ENCODE measurements around the gene GSG1L2. TPM values are rescaled to one million over a fixed set of nuclear protein-coding genes. Genes with fewer than 3 reads are reported as not detected.

GSG1L2 gene
- total RNA-seq, 1 experiment from 2014 or later: not detected

- ChIA-PET CTCF (interaction anchor here (0.7 to 1.3 kb wide), 4 partner anchors 55 to 780 kb away, joined by 3 read pairs; no protein-coding TSS in a partner anchor), POLR2A (no interaction called here)
- H3K4me1 Mint-ChIP-seq (ENCODE audit: insufficient read depth, unreplicated experiment): peaks cover 25% of the 10 kb centered on the region
- DNase-seq (ENCODE audit: unreplicated experiment): peak; percentile 96
- no peaks in the 10 kb centered on the region for H3K36me3 Mint-ChIP-seq (ENCODE audit: insufficient read depth, unreplicated experiment)
- H3K4me3 Mint-ChIP-seq (ENCODE audit: unreplicated experiment): peak overlapping the region; percentile 18
- H3K27me3 Mint-ChIP-seq (ENCODE audit: insufficient read depth, unreplicated experiment): no peaks in the 10 kb centered on the region
- intact Hi-C loops (cut with micrococcal nuclease): no loop called here
- no TSS peak for BruUV-seq (replicated peaks)
- peak overlapping the region; percentile 28 for H3K27ac Mint-ChIP-seq (ENCODE audit: low read depth, unreplicated experiment)
- no peak for TF ChIP-seq CTCF (IDR thresholded peaks at IDR 0.05; ENCODE audit: unreplicated experiment)
- H3K9me3 Mint-ChIP-seq (ENCODE audit: unreplicated experiment): peaks cover 16% of the 10 kb centered on the region
Measured at GRCh38 chr17:9837551-9838471, 15.9 kb upstream of the GSG1L2 start.

GRCh38 chr17:9833922-9834321, 12.0 kb upstream of the GSG1L2 start:
- Mint-ChIP-seq H3K27ac (ENCODE audit: low read depth, unreplicated experiment) (no peak overlapping the region), H3K4me1 (ENCODE audit: insufficient read depth, unreplicated experiment) (peaks cover 22% of the 10 kb centered on the region), H3K27me3 (ENCODE audit: insufficient read depth, unreplicated experiment) (no peaks in the 10 kb centered on the region), H3K9me3 (ENCODE audit: unreplicated experiment) (peaks cover 7% of the 10 kb centered on the region), H3K36me3 (ENCODE audit: insufficient read depth, unreplicated experiment) (no peaks in the 10 kb centered on the region), H3K4me3 (ENCODE audit: unreplicated experiment) (no peak overlapping the region)
- CTCF ChIA-PET: no interaction called here
- POLR2A ChIA-PET: no interaction called here
- no peak for DNase-seq (ENCODE audit: unreplicated experiment)
- BruUV-seq (replicated peaks): no TSS peak
- TF ChIP-seq CTCF (IDR thresholded peaks at IDR 0.05; ENCODE audit: unreplicated experiment): no peak
- intact Hi-C loops (cut with micrococcal nuclease): no loop called here

- BruUV-seq (replicated peaks): no TSS peak
Measured at GRCh38 chr17:9830711-9831110, 8.8 kb upstream of the GSG1L2 start.

More at GRCh38 chr17:9830711-9831110, 8.8 kb upstream of the GSG1L2 start:
- intact Hi-C loops (cut with micrococcal nuclease): no loop called here
- H3K27ac Mint-ChIP-seq (ENCODE audit: low read depth, unreplicated experiment): no peak overlapping the region
- no peak for TF ChIP-seq CTCF (IDR thresholded peaks at IDR 0.05; ENCODE audit: unreplicated experiment)
- no peaks in the 10 kb centered on the region for H3K9me3 Mint-ChIP-seq (ENCODE audit: unreplicated experiment)
- H3K36me3 Mint-ChIP-seq (ENCODE audit: insufficient read depth, unreplicated experiment): no peaks in the 10 kb centered on the region
- no peak for DNase-seq (ENCODE audit: unreplicated experiment)
- POLR2A ChIA-PET: no interaction called here
- no peaks in the 10 kb centered on the region for H3K4me1 Mint-ChIP-seq (ENCODE audit: insufficient read depth, unreplicated experiment)
- no peak overlapping the region for H3K4me3 Mint-ChIP-seq (ENCODE audit: unreplicated experiment)
- H3K27me3 Mint-ChIP-seq (ENCODE audit: insufficient read depth, unreplicated experiment): no peaks in the 10 kb centered on the region
- CTCF ChIA-PET: interaction anchor here (0.7 kb wide), 2 partner anchors 10 to 69 kb away, joined by 3 to 5 read pairs; no protein-coding TSS in a partner anchor

All from MCF 10A (cell line).